Measurements from ENCODE around the gene TMEM259. TPM values are rescaled to one million over a fixed set of nuclear protein-coding genes. Genes with fewer than 3 reads are reported as not detected.

The TMEM259 gene
- total and polyA plus RNA-seq, 2 of the 13 experiments (the other 11 are each of a cell fraction or from before 2014, with no cell fraction given) = 64.7 to 164 TPM

- Histone ChIP-seq H3K9me3 (ENCODE audit: low read length) (no peaks in the 10 kb centered on the region), H2AFZ (ENCODE audit: low read length) (no peak overlapping the region), H3K9ac (ENCODE audit: insufficient read depth, low read depth, low read length) (no peak overlapping the region), H4K20me1 (ENCODE audit: insufficient read depth, low read length) (no peaks in the 10 kb centered on the region), H3K4me2 (ENCODE audit: low read depth, low read length) (peak overlapping the region; percentile 98; the same call in 1 of the 2 replicates), H3K27ac (ENCODE audit: extremely low read length, insufficient read depth, low read length) (no peak overlapping the region), H3K79me2 (ENCODE audit: insufficient read depth, low read length) (no peaks in the 10 kb centered on the region), H3K27me3 (ENCODE audit: control insufficient read depth in 1 of 2, insufficient read depth in 2 of 2, low read length in 2 of 2) (no peaks in the 10 kb centered on the region), H3K4me3 (replicated peaks in 1 of 3; ENCODE audit: insufficient read depth in 1 of 3, low read depth in 2 of 3, low read length in 3 of 3) (no peak overlapping the region), H3K4me1 (ENCODE audit: insufficient read depth, low read length) (peaks cover 44% of the 10 kb centered on the region), H3K36me3 (replicated peaks in 1 of 2; ENCODE audit: control insufficient read depth in 1 of 2, insufficient read depth in 2 of 2, low read length in 2 of 2) (peaks cover 0 to 8% of the 10 kb centered on the region in 2 experiments; a peak in 4 of 5 replicates)
- intact Hi-C loops (cut with micrococcal nuclease; ENCODE audit: unreplicated experiment) = no loop called here
- FAIRE-seq = no peak
- ChIA-PET CTCF (ENCODE audit: low intra/inter-chr PET ratio, low total read pairs) (no interaction called here), POLR2A (interaction anchor here (1.1 to 4.1 kb wide), 3 partner anchors 9 to 14 kb away, joined by 3 to 71 read pairs (median 6); partner anchors contain the start of gene CNN2)
- in situ Hi-C loops (cut with HindIII; ENCODE audit: extremely low pct_ligation_motif_present, low pct_unique_long_range_greater_than_20kb) = no loop called here
- WGBS (ENCODE audit: low lambda C conversion rate) = 100% methylated on average over 4 of the region's 43 CpGs
- ATAC-seq = no peak
- DNase-seq (ENCODE audit: low spot score) = no peak
- TF ChIP-seq ZNF501 (CRISPR knock-in tag; IDR thresholded peaks at IDR 0.05) (no peak), HDAC1 (CRISPR knock-in tag; IDR thresholded peaks at IDR 0.05) (0 out of 2 replicates have a peak, but pooled peaks have one; percentile 9), ZNF629 (CRISPR knock-in tag; conservative IDR thresholded peaks at IDR 0.05) (peak; percentile 92)
- BruUV-seq (replicated peaks) = no TSS peak
Measured at GRCh38 chr19:1041835-1042685, 21.1 kb upstream of the TMEM259 start.

- DNase-seq (ENCODE audit: low spot score) (no peak), FAIRE-seq (no peak), ATAC-seq (no peak)
- peak overlapping the region; percentile 36 to 79 (median 73); a peak in 5 of 6 replicates for H3K4me3 ChIP-seq (replicated peaks in 1 of 3; ENCODE audit: insufficient read depth in 1 of 3, low read depth in 2 of 3, low read length in 3 of 3)
- no peaks in the 10 kb centered on the region for H3K27me3 ChIP-seq (ENCODE audit: control insufficient read depth in 1 of 2, insufficient read depth in 2 of 2, low read length in 2 of 2)
- intact Hi-C loops (cut with micrococcal nuclease; ENCODE audit: unreplicated experiment) (no loop called here), in situ Hi-C loops (cut with HindIII; ENCODE audit: extremely low pct_ligation_motif_present, low pct_unique_long_range_greater_than_20kb) (no loop called here)
- 30% methylated on average over 12 of the region's 26 CpGs for WGBS (ENCODE audit: low lambda C conversion rate)
- H4K20me1 ChIP-seq (ENCODE audit: insufficient read depth, low read length) = no peaks in the 10 kb centered on the region
- no peak overlapping the region for H2AFZ ChIP-seq (ENCODE audit: low read length)
- H3K27ac ChIP-seq (ENCODE audit: extremely low read length, insufficient read depth, low read length) = no peak overlapping the region
- H3K4me1 ChIP-seq (ENCODE audit: insufficient read depth, low read length) = peaks cover 37% of the 10 kb centered on the region
- no TSS peak for BruUV-seq (replicated peaks)
- H3K36me3 ChIP-seq (replicated peaks in 1 of 2; ENCODE audit: control insufficient read depth in 1 of 2, insufficient read depth in 2 of 2, low read length in 2 of 2) = peaks cover under 1 to 11% of the 10 kb centered on the region in 2 experiments; a peak in 4 of 5 replicates
- no peak overlapping the region for H3K9ac ChIP-seq (ENCODE audit: insufficient read depth, low read depth, low read length)
- ChIA-PET CTCF (ENCODE audit: low intra/inter-chr PET ratio, low total read pairs) (no interaction called here), POLR2A (interaction anchor here (1.0 to 4.1 kb wide), 3 partner anchors 9 to 13 kb away, joined by 3 to 71 read pairs (median 6); partner anchors contain the start of gene CNN2)
- no peaks in the 10 kb centered on the region for H3K79me2 ChIP-seq (ENCODE audit: insufficient read depth, low read length)
- H3K9me3 ChIP-seq (ENCODE audit: low read length) = no peaks in the 10 kb centered on the region
- peak overlapping the region; percentile 98 for H3K4me2 ChIP-seq (ENCODE audit: low read depth, low read length)
- TF ChIP-seq, protein P1, sequence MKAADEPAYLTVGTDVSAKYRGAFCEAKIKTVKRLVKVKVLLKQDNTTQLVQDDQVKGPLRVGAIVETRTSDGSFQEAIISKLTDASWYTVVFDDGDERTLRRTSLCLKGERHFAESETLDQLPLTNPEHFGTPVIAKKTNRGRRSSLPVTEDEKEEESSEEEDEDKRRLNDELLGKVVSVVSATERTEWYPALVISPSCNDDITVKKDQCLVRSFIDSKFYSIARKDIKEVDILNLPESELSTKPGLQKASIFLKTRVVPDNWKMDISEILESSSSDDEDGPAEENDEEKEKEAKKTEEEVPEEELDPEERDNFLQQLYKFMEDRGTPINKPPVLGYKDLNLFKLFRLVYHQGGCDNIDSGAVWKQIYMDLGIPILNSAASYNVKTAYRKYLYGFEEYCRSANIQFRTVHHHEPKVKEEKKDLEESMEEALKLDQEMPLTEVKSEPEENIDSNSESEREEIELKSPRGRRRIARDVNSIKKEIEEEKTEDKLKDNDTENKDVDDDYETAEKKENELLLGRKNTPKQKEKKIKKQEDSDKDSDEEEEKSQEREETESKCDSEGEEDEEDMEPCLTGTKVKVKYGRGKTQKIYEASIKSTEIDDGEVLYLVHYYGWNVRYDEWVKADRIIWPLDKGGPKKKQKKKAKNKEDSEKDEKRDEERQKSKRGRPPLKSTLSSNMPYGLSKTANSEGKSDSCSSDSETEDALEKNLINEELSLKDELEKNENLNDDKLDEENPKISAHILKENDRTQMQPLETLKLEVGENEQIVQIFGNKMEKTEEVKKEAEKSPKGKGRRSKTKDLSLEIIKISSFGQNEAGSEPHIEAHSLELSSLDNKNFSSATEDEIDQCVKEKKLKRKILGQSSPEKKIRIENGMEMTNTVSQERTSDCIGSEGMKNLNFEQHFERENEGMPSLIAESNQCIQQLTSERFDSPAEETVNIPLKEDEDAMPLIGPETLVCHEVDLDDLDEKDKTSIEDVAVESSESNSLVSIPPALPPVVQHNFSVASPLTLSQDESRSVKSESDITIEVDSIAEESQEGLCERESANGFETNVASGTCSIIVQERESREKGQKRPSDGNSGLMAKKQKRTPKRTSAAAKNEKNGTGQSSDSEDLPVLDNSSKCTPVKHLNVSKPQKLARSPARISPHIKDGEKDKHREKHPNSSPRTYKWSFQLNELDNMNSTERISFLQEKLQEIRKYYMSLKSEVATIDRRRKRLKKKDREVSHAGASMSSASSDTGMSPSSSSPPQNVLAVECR (CRISPR knock-in tag; IDR thresholded peaks at IDR 0.05; ENCODE audit: borderline replicate concordance) = peak; percentile 41; the same call in 1 of the 2 replicates
- TF ChIP-seq ZNF687 (CRISPR knock-in tag; IDR thresholded peaks at IDR 0.05) (peak; percentile 19; the same call in 1 of the 2 replicates), MED1 (CRISPR knock-in tag; IDR thresholded peaks at IDR 0.05) (0 out of 2 replicates have a peak, but pooled peaks have one; percentile 5), ZNF225 (CRISPR knock-in tag; IDR thresholded peaks at IDR 0.05) (no peak)
Measured at GRCh38 chr19:1041272-1041834, 20.4 kb upstream of the TMEM259 start.

All from HepG2 (cell line).